Measurements from ENCODE around the gene ITPR1.
A peak's percentile ranks its signal among the peaks of the same experiment; 100 is the strongest.

The ITPR1 gene

DNA sequence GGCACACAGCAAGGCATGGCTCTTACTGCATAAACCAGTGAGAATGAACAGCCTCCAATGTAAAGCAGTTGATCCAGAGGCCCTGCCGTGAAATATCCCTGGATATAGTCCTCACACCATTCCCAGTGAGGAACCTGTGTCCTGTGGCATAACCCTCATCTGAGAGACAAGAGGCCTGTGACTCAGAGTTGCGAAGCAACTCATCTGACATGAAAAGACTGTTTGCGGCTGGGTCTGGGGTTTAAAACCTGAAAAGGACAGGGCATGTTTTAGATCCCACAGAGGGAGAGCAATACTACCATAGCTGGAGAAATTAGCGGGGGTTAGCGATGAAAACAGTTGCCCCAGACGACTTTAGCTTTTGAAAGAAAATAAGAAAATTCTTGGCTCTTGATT, 320.8 kb downstream of the ITPR1 start:
- TF ChIP-seq, protein P1, sequence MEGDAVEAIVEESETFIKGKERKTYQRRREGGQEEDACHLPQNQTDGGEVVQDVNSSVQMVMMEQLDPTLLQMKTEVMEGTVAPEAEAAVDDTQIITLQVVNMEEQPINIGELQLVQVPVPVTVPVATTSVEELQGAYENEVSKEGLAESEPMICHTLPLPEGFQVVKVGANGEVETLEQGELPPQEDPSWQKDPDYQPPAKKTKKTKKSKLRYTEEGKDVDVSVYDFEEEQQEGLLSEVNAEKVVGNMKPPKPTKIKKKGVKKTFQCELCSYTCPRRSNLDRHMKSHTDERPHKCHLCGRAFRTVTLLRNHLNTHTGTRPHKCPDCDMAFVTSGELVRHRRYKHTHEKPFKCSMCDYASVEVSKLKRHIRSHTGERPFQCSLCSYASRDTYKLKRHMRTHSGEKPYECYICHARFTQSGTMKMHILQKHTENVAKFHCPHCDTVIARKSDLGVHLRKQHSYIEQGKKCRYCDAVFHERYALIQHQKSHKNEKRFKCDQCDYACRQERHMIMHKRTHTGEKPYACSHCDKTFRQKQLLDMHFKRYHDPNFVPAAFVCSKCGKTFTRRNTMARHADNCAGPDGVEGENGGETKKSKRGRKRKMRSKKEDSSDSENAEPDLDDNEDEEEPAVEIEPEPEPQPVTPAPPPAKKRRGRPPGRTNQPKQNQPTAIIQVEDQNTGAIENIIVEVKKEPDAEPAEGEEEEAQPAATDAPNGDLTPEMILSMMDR (conservative IDR thresholded peaks at IDR 0.05; ENCODE audit: control insufficient read depth, insufficient read depth, low read depth, low read length), result no peak
- peak; percentile 76 for DNase-seq (ENCODE audit: low read depth)
- no peak overlapping the region for H3K4me3 ChIP-seq (ENCODE audit: control insufficient read depth, low read depth, low read length)

GRCh38 chr3:4814305-4814903, 321.3 kb downstream of the ITPR1 start:
- TF ChIP-seq, protein P1 (conservative IDR thresholded peaks at IDR 0.05; ENCODE audit: control insufficient read depth, insufficient read depth, low read depth, low read length), result no peak
- H3K4me3 ChIP-seq (ENCODE audit: control insufficient read depth, low read depth, low read length), result no peak overlapping the region
- DNase-seq (ENCODE audit: low read depth), result peak; percentile 96

GRCh38 chr3:4814904-4815574, 321.9 kb downstream of the ITPR1 start:
- no peak overlapping the region for H3K4me3 ChIP-seq (ENCODE audit: control insufficient read depth, low read depth, low read length)
- TF ChIP-seq, protein P1 (conservative IDR thresholded peaks at IDR 0.05; ENCODE audit: control insufficient read depth, insufficient read depth, low read depth, low read length), result no peak
- DNase-seq (ENCODE audit: low read depth), result no peak

- DNase-seq (ENCODE audit: low read depth), result no peak
- H3K4me3 ChIP-seq (ENCODE audit: control insufficient read depth, low read depth, low read length), result no peak overlapping the region
- TF ChIP-seq, protein P1 (conservative IDR thresholded peaks at IDR 0.05; ENCODE audit: control insufficient read depth, insufficient read depth, low read depth, low read length), result no peak
These were observed 323.2 kb downstream of the ITPR1 start for GRCh38 chr3:4816306-4816705.

- H3K4me3 ChIP-seq (ENCODE audit: control insufficient read depth, low read depth, low read length), result no peak overlapping the region
- DNase-seq (ENCODE audit: low read depth), result no peak
- TF ChIP-seq, protein P1 (conservative IDR thresholded peaks at IDR 0.05; ENCODE audit: control insufficient read depth, insufficient read depth, low read depth, low read length), result no peak
These were observed 323.6 kb downstream of the ITPR1 start for GRCh38 chr3:4816718-4817117.

GRCh38 chr3:4817128-4817527, 324.0 kb downstream of the ITPR1 start:
- TF ChIP-seq, protein P1 (conservative IDR thresholded peaks at IDR 0.05; ENCODE audit: control insufficient read depth, insufficient read depth, low read depth, low read length), result no peak
- H3K4me3 ChIP-seq (ENCODE audit: control insufficient read depth, low read depth, low read length), result no peak overlapping the region
- no peak for DNase-seq (ENCODE audit: low read depth)
